LNCaP clone FGC (cell line): ENCODE results near the gene GTF2A1L.

Source experiments
- DNase-seq: peaks from one replicate; pipeline ENCODE4 v3.0.0-alpha.2; 2011; ENCODE audit warnings: low read depth
- H3K4me3 ChIP-seq: 2 replicates; pipeline ENCODE4 v1.5.1; 2011; ENCODE audit warnings: mild to moderate bottlenecking, low read depth, low read length, control low read depth
- CTCF ChIP-seq: IDR thresholded peaks from 2 replicates; pipeline ENCODE4 v1.5.1; 2012; ENCODE audit warnings: mild to moderate bottlenecking; ENCODE audit not compliant: control insufficient read depth, insufficient read depth; ENCODE audit errors: extremely low read depth

The GTF2A1L gene

DNA sequence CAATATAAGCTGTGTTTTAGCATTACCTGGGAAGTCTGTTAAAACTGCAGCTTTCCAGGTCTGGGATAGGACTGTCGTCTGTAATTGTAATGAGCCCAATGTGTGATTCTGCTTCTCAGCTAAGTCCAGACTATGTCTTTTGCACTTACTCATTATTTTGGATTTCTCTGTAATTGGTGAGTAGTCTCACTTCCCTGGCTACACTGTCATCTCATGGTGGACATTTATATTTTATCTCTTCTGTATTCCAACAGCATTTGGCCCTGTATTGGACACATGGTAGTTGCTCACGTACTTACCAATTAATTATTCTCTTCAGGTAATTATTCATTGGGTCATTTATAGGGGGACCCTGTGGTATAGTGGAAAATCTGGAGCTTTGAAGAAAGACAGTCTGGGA lies 109.9 kb downstream of the GTF2A1L start:
- peak; percentile 50 for TF ChIP-seq CTCF
- no peak overlapping the region for H3K4me3 ChIP-seq
- DNase-seq: no peak

DNA sequence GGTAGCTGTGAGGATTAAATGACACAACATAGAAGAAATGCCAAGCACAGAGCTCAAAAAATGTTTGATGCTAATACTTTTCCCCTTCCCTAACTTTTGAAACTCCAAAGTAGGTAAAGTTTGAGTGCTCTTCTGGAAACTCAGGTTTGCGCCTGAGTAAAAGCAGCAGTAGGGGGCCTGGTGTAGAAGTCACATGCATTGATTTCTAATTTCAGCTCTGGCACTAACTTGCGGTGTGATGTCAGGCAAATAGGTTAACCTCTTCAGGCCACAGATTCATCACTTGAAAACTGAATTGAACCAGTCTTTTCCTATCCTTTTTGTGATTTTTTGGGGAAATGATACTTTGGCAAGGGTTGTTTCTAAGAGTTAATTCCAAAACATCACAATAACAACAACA lies 110.6 kb downstream of the GTF2A1L start:
- TF ChIP-seq CTCF: no peak
- DNase-seq: no peak

GRCh38 chr2:48728840-48729239 lies 111.2 kb downstream of the GTF2A1L start:
- DNase-seq: no peak
- no peak for TF ChIP-seq CTCF
- H3K4me3 ChIP-seq: no peak overlapping the region

More for the DNA sequence above, 110.6 kb downstream of the GTF2A1L start:
- no peak overlapping the region for H3K4me3 ChIP-seq
